ENCODE data around the gene EFCAB10. TPM values are rescaled to one million over a fixed set of nuclear protein-coding genes. Genes with fewer than 3 reads are reported as not detected.

The EFCAB10 gene
- total RNA-seq, 1 donor from 2014 or later, result not detected

GRCh38 chr7:105621617-105622016, 40.3 kb upstream of the EFCAB10 start:
- Mint-ChIP-seq H3K36me3 (ENCODE audit: unreplicated experiment) (peaks cover 13% of the 10 kb centered on the region), H3K27me3 (ENCODE audit: unreplicated experiment) (peaks cover 3% of the 10 kb centered on the region)
- no peak for DNase-seq

GRCh38 chr7:105621176-105621575, 39.9 kb upstream of the EFCAB10 start:
- no peak overlapping the region for H3K27ac Mint-ChIP-seq (ENCODE audit: unreplicated experiment)
- no peak for TF ChIP-seq CTCF (IDR thresholded peaks at IDR 0.05; ENCODE audit: partially characterized antibody, unreplicated experiment)
- peaks cover 3% of the 10 kb centered on the region for H3K9me3 Mint-ChIP-seq (ENCODE audit: unreplicated experiment)
- H3K27me3 Mint-ChIP-seq (ENCODE audit: unreplicated experiment), result peaks cover 3% of the 10 kb centered on the region
- H3K36me3 Mint-ChIP-seq (ENCODE audit: unreplicated experiment), result peaks cover 8% of the 10 kb centered on the region
- H3K4me3 Mint-ChIP-seq (ENCODE audit: unreplicated experiment), result no peak overlapping the region
- peaks cover 5% of the 10 kb centered on the region for H3K4me1 Mint-ChIP-seq (ENCODE audit: low read depth, unreplicated experiment)
- DNase-seq, result no peak

More at GRCh38 chr7:105621617-105622016, 40.3 kb upstream of the EFCAB10 start:
- H3K4me1 Mint-ChIP-seq (ENCODE audit: low read depth, unreplicated experiment), result peaks cover 5% of the 10 kb centered on the region
- no peak for TF ChIP-seq CTCF (IDR thresholded peaks at IDR 0.05; ENCODE audit: partially characterized antibody, unreplicated experiment)
- no peak overlapping the region for H3K4me3 Mint-ChIP-seq (ENCODE audit: unreplicated experiment)
- peaks cover 3% of the 10 kb centered on the region for H3K9me3 Mint-ChIP-seq (ENCODE audit: unreplicated experiment)
- H3K27ac Mint-ChIP-seq (ENCODE audit: unreplicated experiment), result no peak overlapping the region

- H3K27ac Mint-ChIP-seq (ENCODE audit: unreplicated experiment), result no peak overlapping the region
- TF ChIP-seq CTCF (IDR thresholded peaks at IDR 0.05; ENCODE audit: partially characterized antibody, unreplicated experiment), result no peak
- H3K27me3 Mint-ChIP-seq (ENCODE audit: unreplicated experiment), result peaks cover 7% of the 10 kb centered on the region
- H3K9me3 Mint-ChIP-seq (ENCODE audit: unreplicated experiment), result no peaks in the 10 kb centered on the region
- no peak overlapping the region for H3K4me3 Mint-ChIP-seq (ENCODE audit: unreplicated experiment)
- no peaks in the 10 kb centered on the region for H3K36me3 Mint-ChIP-seq (ENCODE audit: unreplicated experiment)
- DNase-seq, result no peak
- H3K4me1 Mint-ChIP-seq (ENCODE audit: low read depth, unreplicated experiment), result peaks cover 5% of the 10 kb centered on the region
These were observed 38.3 kb upstream of the EFCAB10 start for GRCh38 chr7:105619590-105619989.

GRCh38 chr7:105618016-105618296, 36.7 kb upstream of the EFCAB10 start:
- H3K27me3 Mint-ChIP-seq (ENCODE audit: unreplicated experiment), result peaks cover 7% of the 10 kb centered on the region
- no peaks in the 10 kb centered on the region for H3K36me3 Mint-ChIP-seq (ENCODE audit: unreplicated experiment)
- H3K9me3 Mint-ChIP-seq (ENCODE audit: unreplicated experiment), result no peaks in the 10 kb centered on the region
- TF ChIP-seq CTCF (IDR thresholded peaks at IDR 0.05; ENCODE audit: partially characterized antibody, unreplicated experiment), result no peak
- H3K4me3 Mint-ChIP-seq (ENCODE audit: unreplicated experiment), result no peak overlapping the region
- H3K27ac Mint-ChIP-seq (ENCODE audit: unreplicated experiment), result no peak overlapping the region
- H3K4me1 Mint-ChIP-seq (ENCODE audit: low read depth, unreplicated experiment), result peaks cover 5% of the 10 kb centered on the region
- no peak for DNase-seq

GRCh38 chr7:105617280-105618015, 36.2 kb upstream of the EFCAB10 start:
- Mint-ChIP-seq H3K27me3 (ENCODE audit: unreplicated experiment) (peaks cover 7% of the 10 kb centered on the region), H3K4me1 (ENCODE audit: low read depth, unreplicated experiment) (peaks cover 5% of the 10 kb centered on the region), H3K27ac (ENCODE audit: unreplicated experiment) (no peak overlapping the region), H3K9me3 (ENCODE audit: unreplicated experiment) (no peaks in the 10 kb centered on the region), H3K36me3 (ENCODE audit: unreplicated experiment) (no peaks in the 10 kb centered on the region), H3K4me3 (ENCODE audit: unreplicated experiment) (no peak overlapping the region)
- TF ChIP-seq CTCF (IDR thresholded peaks at IDR 0.05; ENCODE audit: partially characterized antibody, unreplicated experiment), result no peak
- DNase-seq, result no peak
